ENCODE data around the gene WDR72.

Gene WDR72

GRCh38 chr15:53506370-53506769 is 253.1 kb downstream of the WDR72 start:
- no peak overlapping the region for H3K4me3 ChIP-seq (replicated peaks; ENCODE audit: low read depth, low read length)
- TF ChIP-seq CTCF (IDR thresholded peaks at IDR 0.05; ENCODE audit: low read length, missing control alignments), result no peak
- DNase-seq (ENCODE audit: low read depth), result no peak

GRCh38 chr15:53498996-53499395 is 260.5 kb downstream of the WDR72 start:
- TF ChIP-seq CTCF (IDR thresholded peaks at IDR 0.05; ENCODE audit: low read length, missing control alignments), result no peak
- no peak overlapping the region for H3K4me3 ChIP-seq (replicated peaks; ENCODE audit: low read depth, low read length)
- no peak for DNase-seq (ENCODE audit: low read depth)

- H3K4me3 ChIP-seq (replicated peaks; ENCODE audit: low read depth, low read length), result no peak overlapping the region
- DNase-seq (ENCODE audit: low read depth), result no peak
- no peak for TF ChIP-seq CTCF (IDR thresholded peaks at IDR 0.05; ENCODE audit: low read length, missing control alignments)
Measured at GRCh38 chr15:53490341-53490740, 269.1 kb downstream of the WDR72 start.

GRCh38 chr15:53482055-53482454 is 277.4 kb downstream of the WDR72 start:
- H3K4me3 ChIP-seq (replicated peaks; ENCODE audit: low read depth, low read length), result no peak overlapping the region
- DNase-seq (ENCODE audit: low read depth), result no peak
- no peak for TF ChIP-seq CTCF (IDR thresholded peaks at IDR 0.05; ENCODE audit: low read length, missing control alignments)

- TF ChIP-seq CTCF (IDR thresholded peaks at IDR 0.05; ENCODE audit: low read length, missing control alignments), result no peak
- no peak for DNase-seq (ENCODE audit: low read depth)
Measured at GRCh38 chr15:53477981-53478766, 281.3 kb downstream of the WDR72 start.

GRCh38 chr15:53473886-53474285 is 285.6 kb downstream of the WDR72 start:
- no peak for TF ChIP-seq CTCF (IDR thresholded peaks at IDR 0.05; ENCODE audit: low read length, missing control alignments)
- no peak overlapping the region for H3K4me3 ChIP-seq (replicated peaks; ENCODE audit: low read depth, low read length)
- DNase-seq (ENCODE audit: low read depth), result no peak

More at GRCh38 chr15:53477981-53478766, 281.3 kb downstream of the WDR72 start:
- H3K4me3 ChIP-seq (replicated peaks; ENCODE audit: low read depth, low read length), result no peak overlapping the region

GRCh38 chr15:53473435-53473834 is 286.0 kb downstream of the WDR72 start:
- no peak for DNase-seq (ENCODE audit: low read depth)
- TF ChIP-seq CTCF (IDR thresholded peaks at IDR 0.05; ENCODE audit: low read length, missing control alignments), result no peak
- no peak overlapping the region for H3K4me3 ChIP-seq (replicated peaks; ENCODE audit: low read depth, low read length)

Measured in fibroblast of pulmonary artery (primary cell).